RWPE1 (cell line): ENCODE results near the gene HRH2.
A peak's percentile ranks its signal among the peaks of the same experiment; 100 is the strongest.

Experiments used
- CTCF ChIA-PET: fragments of 350-600 bp; sonication (Branson Sonifier 250); formaldehyde crosslinking; extraction: SDS; loops from one replicate; lab custom pipeline; 2021; lab: Yijun Ruan, JAX
- POLR2A ChIA-PET: fragments of 400-600 bp; formaldehyde crosslinking; extraction: SDS; loops from one replicate; lab custom pipeline; 2020; ENCODE audit warnings: antibody characterized with exemption; ENCODE audit not compliant: low non-redundant PET; lab: Yijun Ruan, JAX
- DNase-seq: peaks from one replicate; pipeline ENCODE4 v3.0.0; 2012; ENCODE audit warnings: low spot score
- H3K27ac ChIP-seq: fragments of 450-650 bp; 2 replicates; pipeline ENCODE4 v1.5.1; 2017
- CTCF ChIP-seq: fragments of 450-650 bp; conservative IDR thresholded peaks from 2 replicates; pipeline ENCODE4 v1.5.1; 2017; ENCODE audit warnings: low read depth, mild to moderate bottlenecking

HRH2 gene

GRCh38 chr5:175743676-175744210, 85.9 kb downstream of the HRH2 start:
- H3K27ac ChIP-seq: no peak overlapping the region
- DNase-seq: peak; percentile 68
- TF ChIP-seq CTCF: no peak
- POLR2A ChIA-PET: no interaction called here
- CTCF ChIA-PET: interaction anchor here (0.7 kb wide), 1 partner anchor 688 kb away, joined by 3 read pairs; no protein-coding TSS in a partner anchor

- H3K27ac ChIP-seq: no peak overlapping the region
- no peak for TF ChIP-seq CTCF
- POLR2A ChIA-PET: no interaction called here
- CTCF ChIA-PET: no interaction called here
- DNase-seq: no peak
Observed at GRCh38 chr5:175745210-175745609, 87.3 kb downstream of the HRH2 start.

GRCh38 chr5:175746851-175747250, 89.0 kb downstream of the HRH2 start:
- ChIA-PET CTCF (interaction anchor here (0.6 kb wide), 1 partner anchor 1699 kb away, joined by 3 read pairs; no protein-coding TSS in a partner anchor), POLR2A (no interaction called here)
- H3K27ac ChIP-seq: no peak overlapping the region
- TF ChIP-seq CTCF: no peak
- DNase-seq: peak; percentile 61

GRCh38 chr5:175747539-175748060, 89.7 kb downstream of the HRH2 start:
- CTCF ChIA-PET: interaction anchor here (0.6 to 1.0 kb wide), 2 partner anchors 18 to 1699 kb away, joined by 3 read pairs; no protein-coding TSS in a partner anchor
- no peak for TF ChIP-seq CTCF

GRCh38 chr5:175748650-175749049, 90.8 kb downstream of the HRH2 start:
- H3K27ac ChIP-seq: no peak overlapping the region
- ChIA-PET POLR2A (no interaction called here), CTCF (interaction anchor here (0.6 to 1.0 kb wide), 3 partner anchors 19 to 913 kb away, joined by 3 read pairs; no protein-coding TSS in a partner anchor)
- TF ChIP-seq CTCF: no peak
- no peak for DNase-seq

More at GRCh38 chr5:175747539-175748060, 89.7 kb downstream of the HRH2 start:
- DNase-seq: no peak
- POLR2A ChIA-PET: no interaction called here
- H3K27ac ChIP-seq: no peak overlapping the region

- no peak overlapping the region for H3K27ac ChIP-seq
- POLR2A ChIA-PET: no interaction called here
- CTCF ChIA-PET: interaction anchor here (0.6 to 1.4 kb wide), 3 partner anchors 19 to 824 kb away, joined by 3 to 5 read pairs (median 3); no protein-coding TSS in a partner anchor
- no peak for TF ChIP-seq CTCF
- DNase-seq: peak; percentile 92
Observed at GRCh38 chr5:175749591-175749990, 91.7 kb downstream of the HRH2 start.
